Thyroid gland (tissue), 4 donors: ENCODE measurements around the gene HYOU1.

Experiments used
- CTCF ChIP-seq, 6 experiments: fragments of 200-600 bp in 3 of 6; fragments of 450-650 bp in 3 of 6; sonication (generic) in 3 of 6; IDR thresholded peaks; one replicate each; pipeline ENCODE4 v1.5.1; 2016 to 2019; ENCODE audit warnings: antibody characterized with exemption in 6 of 6, mild to moderate bottlenecking in 2 of 6, inconsistent platforms in 1 of 6, moderate library complexity in 1 of 6
- POLR2A ChIP-seq, 2 donors: fragments of 450-650 bp; IDR thresholded peaks; one replicate each; pipeline ENCODE4 v1.6.1; 2017; ENCODE audit warnings: antibody characterized with exemption in 2 of 2, mild to moderate bottlenecking in 2 of 2, moderate library complexity in 1 of 2

- no peak for TF ChIP-seq POLR2A (IDR thresholded peaks at IDR 0.05)
- TF ChIP-seq CTCF (IDR thresholded peaks at IDR 0.05), result no peak
Measured at GRCh38 chr11:118998388-118998717, 58.7 kb downstream of the HYOU1 start.
